ENCODE measurements around the gene BCR. TPM values are rescaled to one million over a fixed set of nuclear protein-coding genes. Genes with fewer than 3 reads are reported as not detected.

The BCR gene
- total RNA-seq, 1 experiment from 2014 or later, result 77.0 TPM

DNA sequence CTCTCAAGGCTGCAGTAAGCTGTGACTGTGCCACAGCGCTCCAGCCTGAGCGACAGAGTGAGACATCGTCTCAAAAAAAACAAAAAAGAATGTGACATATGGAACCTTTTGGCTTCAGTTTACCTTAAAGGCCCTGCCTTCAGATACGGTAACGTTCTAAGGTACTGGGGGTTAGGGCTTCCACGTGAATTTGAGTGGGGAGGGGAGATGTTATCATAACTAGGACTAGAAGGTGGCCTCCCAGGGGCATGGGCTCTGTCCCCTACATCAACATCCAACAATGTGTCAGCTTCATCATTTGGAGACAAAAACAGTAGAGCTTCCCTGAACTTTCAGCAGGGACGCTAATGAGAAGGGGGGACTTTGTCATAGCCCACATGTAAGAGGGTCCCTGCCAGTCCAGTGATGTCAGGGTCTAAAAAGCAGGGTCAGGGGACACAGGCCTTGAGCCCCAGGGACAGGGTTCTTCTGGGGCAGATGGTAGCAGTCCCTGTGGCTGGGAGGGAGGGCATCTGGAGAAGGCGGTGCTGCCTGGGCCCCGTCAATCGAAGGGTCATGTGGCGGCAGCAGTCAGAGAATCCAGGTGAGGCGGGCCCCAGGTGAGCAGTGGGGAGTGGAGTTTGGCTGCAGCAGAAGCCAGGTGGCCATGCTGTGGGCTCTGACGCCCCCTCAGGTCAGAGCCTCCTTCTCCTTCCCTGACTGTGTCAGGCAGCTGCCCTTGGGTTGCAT lies 79.8 kb downstream of the BCR start:
- Histone ChIP-seq H3K9me3 (ENCODE audit: control insufficient read depth, low read depth, low read length) (no peaks in the 10 kb centered on the region), H3K9ac (ENCODE audit: extremely low read depth, insufficient read length, low read length) (no peak overlapping the region), H3K27ac (ENCODE audit: insufficient read length, low read depth, low read length) (no peak overlapping the region), H2BK5ac (ENCODE audit: insufficient read length, low read length) (no peak overlapping the region), H3T11ph (ENCODE audit: low read length) (no peak overlapping the region), H3K4me1 (ENCODE audit: insufficient read depth, low read length) (no peaks in the 10 kb centered on the region; the same call in 1 of the 2 replicates), H2BK12ac (ENCODE audit: insufficient read length, low read depth, low read length) (no peak overlapping the region), H2AK5ac (ENCODE audit: insufficient read length, low read length) (no peak overlapping the region), H2BK120ac (ENCODE audit: low read depth, low read length, poor library complexity, severe bottlenecking) (no peak overlapping the region), H4K91ac (ENCODE audit: insufficient read length, low read depth, low read length) (no peak overlapping the region), H4K20me1 (ENCODE audit: control insufficient read depth, insufficient read depth, insufficient read length) (no peaks in the 10 kb centered on the region), H3K4me2 (ENCODE audit: insufficient read depth, insufficient read length, low read length) (no peak overlapping the region), H3K79me2 (ENCODE audit: insufficient read depth, low read length) (no peaks in the 10 kb centered on the region; the same call in 1 of the 2 replicates), H3K27me3 (ENCODE audit: insufficient read depth, low read length) (no peaks in the 10 kb centered on the region), H3K79me1 (ENCODE audit: insufficient read depth, low read depth, low read length, poor library complexity, severe bottlenecking) (no peaks in the 10 kb centered on the region), H2BK20ac (ENCODE audit: low read depth, low read length, poor library complexity, severe bottlenecking) (no peak overlapping the region), H3K23ac (ENCODE audit: insufficient read length, low read depth, low read length) (no peak overlapping the region), H3K23me2 (ENCODE audit: insufficient read length, low read depth, low read length, poor library complexity, severe bottlenecking) (no peaks in the 10 kb centered on the region), H4K5ac (ENCODE audit: insufficient read length, low read depth, low read length) (no peak overlapping the region), H2BK15ac (ENCODE audit: low read depth, low read length) (no peak overlapping the region), H2AFZ (ENCODE audit: low read length) (no peak overlapping the region), H3K4ac (ENCODE audit: low read depth, low read length) (no peak overlapping the region), H4K8ac (replicated peaks; ENCODE audit: insufficient read length, low read depth, low read length) (no peak overlapping the region), H3K18ac (ENCODE audit: insufficient read length, low read depth, low read length) (no peak overlapping the region), H3K14ac (ENCODE audit: insufficient read depth, low read length) (no peak overlapping the region), H3K56ac (ENCODE audit: insufficient read length, low read depth, low read length) (no peak overlapping the region)
- Mint-ChIP-seq H3K36me3 (ENCODE audit: insufficient read depth in 1 of 3, low read depth in 3 of 3) (peaks cover 21 to 64% (median 53%) of the 10 kb centered on the region in 3 experiments), H3K4me1 (peaks cover 13 to 30% of the 10 kb centered on the region in 2 experiments), H3K27ac (peak overlapping the region; percentile 64 to 86 (median 71); a peak in 5 of 7 replicates), H3K4me3 (no peak overlapping the region; a peak in 1 of 5 replicates), H3K27me3 (ENCODE audit: low read depth) (no peaks in the 10 kb centered on the region; the same call in 1 of the 2 replicates), H3K9me3 (no peaks in the 10 kb centered on the region)
- no CpG with 5 or more reads among the region's 13 CpGs for WGBS (ENCODE audit: extremely low coverage, insufficient read length, low lambda C conversion rate)
- TF ChIP-seq, protein P1, sequence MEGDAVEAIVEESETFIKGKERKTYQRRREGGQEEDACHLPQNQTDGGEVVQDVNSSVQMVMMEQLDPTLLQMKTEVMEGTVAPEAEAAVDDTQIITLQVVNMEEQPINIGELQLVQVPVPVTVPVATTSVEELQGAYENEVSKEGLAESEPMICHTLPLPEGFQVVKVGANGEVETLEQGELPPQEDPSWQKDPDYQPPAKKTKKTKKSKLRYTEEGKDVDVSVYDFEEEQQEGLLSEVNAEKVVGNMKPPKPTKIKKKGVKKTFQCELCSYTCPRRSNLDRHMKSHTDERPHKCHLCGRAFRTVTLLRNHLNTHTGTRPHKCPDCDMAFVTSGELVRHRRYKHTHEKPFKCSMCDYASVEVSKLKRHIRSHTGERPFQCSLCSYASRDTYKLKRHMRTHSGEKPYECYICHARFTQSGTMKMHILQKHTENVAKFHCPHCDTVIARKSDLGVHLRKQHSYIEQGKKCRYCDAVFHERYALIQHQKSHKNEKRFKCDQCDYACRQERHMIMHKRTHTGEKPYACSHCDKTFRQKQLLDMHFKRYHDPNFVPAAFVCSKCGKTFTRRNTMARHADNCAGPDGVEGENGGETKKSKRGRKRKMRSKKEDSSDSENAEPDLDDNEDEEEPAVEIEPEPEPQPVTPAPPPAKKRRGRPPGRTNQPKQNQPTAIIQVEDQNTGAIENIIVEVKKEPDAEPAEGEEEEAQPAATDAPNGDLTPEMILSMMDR (conservative IDR thresholded peaks at IDR 0.05), result peak; percentile 63
- DNase-seq, result peak; percentile 83
